Measurements from ENCODE around the gene PRDM16.

PRDM16 gene

GRCh38 chr1:3060601-3061551, 8.1 kb upstream of the PRDM16 start:
- H3K4me3 ChIP-seq (ENCODE audit: low read depth, low read length), result no peak overlapping the region
- TF ChIP-seq MYC (IDR thresholded peaks at IDR 0.05; ENCODE audit: low read depth, low read length) (no peak), POLR2A (IDR thresholded peaks at IDR 0.05; ENCODE audit: extremely low read depth, insufficient read length) (no peak)
- TF ChIP-seq, protein P1, sequence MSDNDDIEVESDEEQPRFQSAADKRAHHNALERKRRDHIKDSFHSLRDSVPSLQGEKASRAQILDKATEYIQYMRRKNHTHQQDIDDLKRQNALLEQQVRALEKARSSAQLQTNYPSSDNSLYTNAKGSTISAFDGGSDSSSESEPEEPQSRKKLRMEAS (IDR thresholded peaks at IDR 0.05; ENCODE audit: low read depth, low read length), result no peak
- TF ChIP-seq, protein P2, sequence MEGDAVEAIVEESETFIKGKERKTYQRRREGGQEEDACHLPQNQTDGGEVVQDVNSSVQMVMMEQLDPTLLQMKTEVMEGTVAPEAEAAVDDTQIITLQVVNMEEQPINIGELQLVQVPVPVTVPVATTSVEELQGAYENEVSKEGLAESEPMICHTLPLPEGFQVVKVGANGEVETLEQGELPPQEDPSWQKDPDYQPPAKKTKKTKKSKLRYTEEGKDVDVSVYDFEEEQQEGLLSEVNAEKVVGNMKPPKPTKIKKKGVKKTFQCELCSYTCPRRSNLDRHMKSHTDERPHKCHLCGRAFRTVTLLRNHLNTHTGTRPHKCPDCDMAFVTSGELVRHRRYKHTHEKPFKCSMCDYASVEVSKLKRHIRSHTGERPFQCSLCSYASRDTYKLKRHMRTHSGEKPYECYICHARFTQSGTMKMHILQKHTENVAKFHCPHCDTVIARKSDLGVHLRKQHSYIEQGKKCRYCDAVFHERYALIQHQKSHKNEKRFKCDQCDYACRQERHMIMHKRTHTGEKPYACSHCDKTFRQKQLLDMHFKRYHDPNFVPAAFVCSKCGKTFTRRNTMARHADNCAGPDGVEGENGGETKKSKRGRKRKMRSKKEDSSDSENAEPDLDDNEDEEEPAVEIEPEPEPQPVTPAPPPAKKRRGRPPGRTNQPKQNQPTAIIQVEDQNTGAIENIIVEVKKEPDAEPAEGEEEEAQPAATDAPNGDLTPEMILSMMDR (IDR thresholded peaks at IDR 0.05; ENCODE audit: low read depth, low read length), result no peak
- DNase-seq (ENCODE audit: low read depth), result no peak

GRCh38 chr1:3061566-3061965, 7.4 kb upstream of the PRDM16 start:
- no peak overlapping the region for H3K4me3 ChIP-seq (ENCODE audit: low read depth, low read length)
- TF ChIP-seq, protein P1 (IDR thresholded peaks at IDR 0.05; ENCODE audit: low read depth, low read length), result no peak
- no peak for TF ChIP-seq POLR2A (IDR thresholded peaks at IDR 0.05; ENCODE audit: extremely low read depth, insufficient read length)
- no peak for TF ChIP-seq MYC (IDR thresholded peaks at IDR 0.05; ENCODE audit: low read depth, low read length)
- TF ChIP-seq, protein P2 (IDR thresholded peaks at IDR 0.05; ENCODE audit: low read depth, low read length), result no peak
- no peak for DNase-seq (ENCODE audit: low read depth)

DNA sequence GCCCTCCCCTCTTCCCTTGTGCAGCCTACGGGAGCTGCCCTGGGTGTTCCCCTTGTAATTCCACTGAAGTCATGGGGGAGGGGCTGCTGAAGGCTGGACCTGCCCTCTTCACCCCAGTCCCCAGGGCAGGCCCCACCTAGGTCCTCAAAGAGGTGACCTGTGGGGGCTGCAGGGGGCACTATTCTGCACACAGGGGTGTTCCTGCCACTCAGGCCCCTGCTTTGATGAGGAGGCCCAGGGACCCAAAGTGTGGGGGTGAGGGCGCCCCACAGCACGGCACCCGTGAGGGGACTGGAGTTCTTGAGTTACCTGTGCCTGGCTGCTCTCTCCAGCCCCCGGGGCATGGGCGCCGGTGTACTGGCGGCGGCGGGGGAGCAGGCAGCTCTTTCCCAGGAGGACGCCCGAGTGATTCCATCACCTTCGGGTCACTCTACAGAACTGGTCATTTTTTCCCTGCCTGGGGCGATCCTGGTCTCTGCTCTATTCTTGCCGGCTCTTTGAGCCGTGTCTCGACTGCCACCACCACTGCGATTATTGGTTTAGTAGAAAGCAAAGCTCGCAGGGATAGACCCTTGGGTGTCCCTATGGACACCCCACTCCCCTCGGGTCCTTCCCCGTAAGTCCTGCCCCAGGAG, 6.9 kb upstream of the PRDM16 start:
- DNase-seq (ENCODE audit: low read depth), result no peak
- TF ChIP-seq POLR2A (IDR thresholded peaks at IDR 0.05; ENCODE audit: extremely low read depth, insufficient read length) (no peak), MYC (IDR thresholded peaks at IDR 0.05; ENCODE audit: low read depth, low read length) (no peak)
- TF ChIP-seq, protein P2 (IDR thresholded peaks at IDR 0.05; ENCODE audit: low read depth, low read length), result no peak
- TF ChIP-seq, protein P1 (IDR thresholded peaks at IDR 0.05; ENCODE audit: low read depth, low read length), result no peak
- H3K4me3 ChIP-seq (ENCODE audit: low read depth, low read length), result no peak overlapping the region

DNA sequence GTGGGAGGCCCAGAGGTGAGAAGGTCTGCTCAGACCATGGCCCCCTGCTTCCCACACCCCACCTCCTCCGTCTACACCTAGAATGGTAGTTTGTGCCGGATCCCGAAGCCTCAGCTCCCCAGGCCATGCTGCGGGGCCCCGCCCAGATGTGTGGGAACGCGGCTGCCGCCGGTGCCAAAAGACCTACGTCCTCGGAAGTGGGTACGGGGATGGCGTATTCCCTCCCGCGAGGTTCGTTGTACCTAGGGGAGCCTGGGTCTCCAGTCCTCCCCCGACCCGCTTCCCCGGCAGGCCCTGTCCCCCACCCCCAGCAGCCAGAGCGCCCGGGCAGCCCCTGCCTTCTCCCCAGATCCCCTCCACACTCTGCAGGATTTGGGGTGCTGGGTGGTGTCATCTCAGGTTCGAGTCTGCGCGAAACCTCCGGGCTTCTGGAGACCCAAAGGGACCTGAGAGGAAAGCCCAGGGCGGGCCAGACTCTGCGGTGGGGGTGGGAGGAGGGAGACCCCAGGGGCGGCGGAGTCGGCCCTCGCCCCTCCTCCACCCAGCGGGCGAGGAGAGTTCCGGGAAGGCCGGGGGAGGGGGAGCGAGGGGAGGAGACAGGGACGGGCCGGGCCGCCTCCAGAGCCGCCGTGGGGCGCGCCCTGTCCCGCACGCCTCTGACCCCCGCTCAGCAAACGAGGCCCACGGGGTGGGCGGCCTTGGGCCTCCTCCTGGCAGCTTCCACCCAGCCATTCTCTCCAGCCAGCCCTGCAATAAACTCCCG, 6.2 kb upstream of the PRDM16 start:
- no peak overlapping the region for H3K4me3 ChIP-seq (ENCODE audit: low read depth, low read length)

More for the DNA sequence above, 6.2 kb upstream of the PRDM16 start:
- DNase-seq (ENCODE audit: low read depth), result no peak
- no peak for TF ChIP-seq MYC (IDR thresholded peaks at IDR 0.05; ENCODE audit: low read depth, low read length)
- TF ChIP-seq, protein P1 (IDR thresholded peaks at IDR 0.05; ENCODE audit: low read depth, low read length), result no peak
- TF ChIP-seq, protein P2 (IDR thresholded peaks at IDR 0.05; ENCODE audit: low read depth, low read length), result no peak
- TF ChIP-seq POLR2A (IDR thresholded peaks at IDR 0.05; ENCODE audit: extremely low read depth, insufficient read length), result no peak
